K562 (cell line): ENCODE measurements around the gene HDAC3. TPM values are rescaled to one million over a fixed set of nuclear protein-coding genes. Genes with fewer than 3 reads are reported as not detected.

Experiments
- ATAC-seq: fragments of 200-7000 bp; cut with Tn5 transposase; 3 replicates; pipeline ENCODE4 v1.9.1; 2020; ENCODE audit warnings: moderate library complexity
- BruUV-seq: library from RNA; stranded (reverse); fragments of 400-500 nt; replicated peaks from 2 replicates; lab custom pipeline; 2021; lab: Mats Ljungman, UMichigan
- CTCF ChIA-PET: fragments of 300-600 bp; formaldehyde crosslinking; extraction: SDS; loops from one replicate; lab custom pipeline; 2021; ENCODE audit warnings: low intra/inter-chr PET ratio; lab: Yijun Ruan, JAX
- POLR2A ChIA-PET: fragments of 300-600, 350-650 bp; sonication (Branson Sonifier 250); formaldehyde crosslinking; extraction: SDS; loops from one replicate; lab custom pipeline; 2021; ENCODE audit warnings: antibody characterized with exemption, inconsistent platforms; lab: Yijun Ruan, JAX
- DNase-seq, 4 experiments: peaks; one replicate each; pipeline versions ENCODE4 v3.0.0 to v3.0.0-alpha.2; 2011 to 2018; ENCODE audit warnings: low spot score in 3 of 4, mixed read lengths in 3 of 4; ENCODE audit errors: extremely low read depth in 1 of 4
- FAIRE-seq: peaks from 2 replicates; lab custom pipeline; 2011; peaks lifted over from hg19 to GRCh38; lab: Jason Lieb, UNC
- H2AFZ ChIP-seq: 2 replicates; pipeline ENCODE4 v1.6.0; 2011; ENCODE audit warnings: low read depth, low read length, control low read depth, inconsistent platforms
- H3K27ac ChIP-seq: fragments of 200-600 bp; 3 replicates; pipeline ENCODE4 v1.8.0; 2011; ENCODE audit warnings: low read depth, mild to moderate bottlenecking, control low read depth, inconsistent platforms, low read length, moderate library complexity, mixed read lengths; ENCODE audit errors: extremely low read depth
- H3K27me3 ChIP-seq, 2 experiments: fragments of 300-600 bp in 1 of 2; 2 replicates in 1 of 2; 3 replicates in 1 of 2; pipeline versions ENCODE4 v1.6.0 to v1.8.0; 2011; ENCODE audit warnings: inconsistent platforms in 2 of 2, low read length in 2 of 2, mild to moderate bottlenecking in 1 of 2, mixed read lengths in 1 of 2, moderate library complexity in 1 of 2; ENCODE audit not compliant: control insufficient read depth in 2 of 2, insufficient read depth in 2 of 2
- H3K36me3 ChIP-seq: fragments of 300-600 bp; 3 replicates; pipeline ENCODE4 v1.8.0; 2011; ENCODE audit warnings: mild to moderate bottlenecking, low read length, inconsistent platforms; ENCODE audit not compliant: control insufficient read depth, insufficient read depth
- H3K4me1 ChIP-seq, 2 experiments: fragments of 200-600 bp in 1 of 2; replicated peaks in 1 of 2; 2 replicates in 1 of 2; 3 replicates in 1 of 2; pipeline versions ENCODE4 v1.5.1 to v1.8.0; 2011; ENCODE audit warnings: inconsistent platforms in 2 of 2, low read length in 2 of 2, mild to moderate bottlenecking in 1 of 2, mixed read lengths in 1 of 2, moderate library complexity in 1 of 2; ENCODE audit not compliant: control insufficient read depth in 2 of 2, insufficient read depth in 2 of 2
- H3K4me2 ChIP-seq: 2 replicates; pipeline ENCODE4 v1.6.1; 2011; ENCODE audit warnings: low read length, control low read depth, inconsistent platforms, mixed read lengths; ENCODE audit not compliant: insufficient read depth
- H3K4me3 ChIP-seq: fragments of 200-600 bp; sonication (generic), shearing (Covaris generic); 2 replicates; pipeline ENCODE4 v1.5.1; 2016; ENCODE audit warnings: control low read depth, inconsistent platforms
- H3K79me2 ChIP-seq: fragments of 200-600 bp; 3 replicates; pipeline ENCODE4 v1.8.0; 2011; ENCODE audit warnings: low read length, inconsistent platforms; ENCODE audit not compliant: control insufficient read depth, insufficient read depth
- H3K9ac ChIP-seq, 2 experiments: 2 replicates each; pipeline versions ENCODE4 v1.6.0 to v1.6.1; 2011; ENCODE audit warnings: low read depth in 2 of 2, low read length in 2 of 2, control low read depth in 1 of 2, inconsistent platforms in 1 of 2, mild to moderate bottlenecking in 1 of 2, mixed read lengths in 1 of 2; ENCODE audit not compliant: insufficient read depth in 1 of 2
- H3K9me1 ChIP-seq: one replicate; pipeline ENCODE4 v1.6.0; 2011; ENCODE audit warnings: inconsistent platforms, mild to moderate bottlenecking, low read length, moderate library complexity; ENCODE audit not compliant: control insufficient read depth, insufficient read depth
- H3K9me3 ChIP-seq: replicated peaks from 2 replicates; pipeline ENCODE4 v1.5.1; 2011; ENCODE audit warnings: low read depth, low read length, inconsistent platforms; ENCODE audit not compliant: control insufficient read depth, insufficient read depth
- H4K20me1 ChIP-seq: replicated peaks from 2 replicates; pipeline ENCODE4 v1.6.1; 2011; ENCODE audit warnings: low read length, inconsistent platforms, mixed read lengths; ENCODE audit not compliant: control insufficient read depth, insufficient read depth
- ATF3 ChIP-seq, 2 experiments: fragments of 450-650 bp in 1 of 2; sonication (generic) in 1 of 2; formaldehyde crosslinking in 1 of 2; IDR thresholded peaks in 1 of 2; conservative IDR thresholded peaks in 1 of 2; 2 replicates each; pipeline versions ENCODE4 v1.6.1 to v1.8.1; 2016 to 2023; ENCODE audit warnings: mild to moderate bottlenecking in 2 of 2, moderate library complexity in 2 of 2, inconsistent platforms in 1 of 2, missing genetic modification reagents in 1 of 2
- EZH2 ChIP-seq: IDR thresholded peaks from 2 replicates; pipeline ENCODE4 v1.6.1; 2012; ENCODE audit warnings: low read depth, mild to moderate bottlenecking, inconsistent platforms, low read length, borderline replicate concordance
- HMG20A ChIP-seq: fragments of 450-650 bp; formaldehyde crosslinking; conservative IDR thresholded peaks from 2 replicates; pipeline ENCODE4 v1.4.0; 2020; ENCODE audit warnings: mild to moderate bottlenecking, mixed read lengths
- IFI16 ChIP-seq: fragments of 250-450 bp; sonication (Bioruptor Pico); IDR thresholded peaks from 2 replicates; pipeline ENCODE4 v2.1.2; 2022; ENCODE audit warnings: mild to moderate bottlenecking, inconsistent platforms
- JUNB ChIP-seq: fragments of 450-650 bp; formaldehyde crosslinking; conservative IDR thresholded peaks from 2 replicates; pipeline ENCODE4 v1.4.0; 2020; ENCODE audit warnings: mild to moderate bottlenecking
- NUFIP1 ChIP-seq: fragments of 450-650 bp; IDR thresholded peaks from 2 replicates; pipeline ENCODE4 v1.6.1; 2018; ENCODE audit not compliant: partially characterized antibody
- PHF21A ChIP-seq: fragments of 450-650 bp; IDR thresholded peaks from 2 replicates; pipeline ENCODE4 v1.6.1; 2017; ENCODE audit warnings: low read depth, borderline replicate concordance
- SIN3B ChIP-seq: fragments of 450-650 bp; IDR thresholded peaks from 2 replicates; pipeline ENCODE4 v1.6.1; 2017; ENCODE audit warnings: low read depth, mild to moderate bottlenecking, moderate library complexity
- ZBTB2 ChIP-seq: fragments of 450-650 bp; IDR thresholded peaks from 2 replicates; pipeline ENCODE4 v1.6.1; 2016; ENCODE audit warnings: antibody characterized with exemption
- ZNF407 ChIP-seq: fragments of 450-650 bp; IDR thresholded peaks from 2 replicates; pipeline ENCODE4 v1.6.1; 2016; ENCODE audit warnings: low read depth
- WGBS: fragments of 100-300 bp; shearing (Covaris generic); methylation state at CpG from one replicate; pipeline ENCODE4 v1.1.6; 2016; ENCODE audit warnings: low coverage, mixed read lengths; ENCODE audit not compliant: insufficient coverage; ENCODE audit errors: missing lambda C conversion rate; 5-methylcytosine and 5-hydroxymethylcytosine counted together
- in situ Hi-C: fragments of 300-500 bp; cut with MboI; formaldehyde crosslinking; loops from 4 replicates; pipeline ENCODE4 v1.15.0; 2018; ENCODE audit warnings: inconsistent platforms, mixed read lengths
- intact Hi-C: fragments of 100-400 bp; cut with micrococcal nuclease; formaldehyde crosslinking; loops from 2 replicates; pipeline ENCODE4 v1.14.2; 2022
- polyA plus RNA-seq, 8 experiments: library from polyadenylated mRNA; depleted of rRNA in 4 of 8; stranded (reverse) in 5 of 8; unstranded in 3 of 8; fragments of >200 nt; fragmentation: Nextera tagmentation in 2 of 8; fragmentation: Illumina TruSeq in 1 of 8; extraction: Ambion mirVana in 2 of 8; extraction: Trizol in 1 of 8; gene quantifications; 2 replicates each; pipeline versions ENCODE4 v1.2.1 to v1.2.3, GENCODE V29; 2011 to 2014; ENCODE audit warnings: inconsistent platforms in 1 of 8, missing spikeins in 1 of 8
- total RNA-seq, 7 experiments: library from RNA; depleted of rRNA in 6 of 7; stranded (reverse); fragments of >200 nt in 6 of 7; fragmentation: Illumina TruSeq in 2 of 7; extraction: Trizol in 2 of 7; gene quantifications; 2 replicates each; pipeline versions ENCODE4 v1.2.1 to v1.2.3, GENCODE V29; 2011 to 2021; ENCODE audit warnings: low replicate concordance in 1 of 7

Gene HDAC3
- total and polyA plus RNA-seq, 9 of the 15 experiments (the other 6 are each of a cell fraction or from before 2014, with no cell fraction given) = 89.7 to 191 (median 119) TPM

GRCh38 chr5:141585594-141585993 lies 51.1 kb downstream of the HDAC3 start:
- Histone ChIP-seq H3K27ac (no peak overlapping the region), H3K4me3 (no peak overlapping the region), H3K79me2 (peaks cover 43% of the 10 kb centered on the region), H3K9me3 (no peaks in the 10 kb centered on the region), H3K4me1 (no peaks in the 10 kb centered on the region), H3K9ac (no peak overlapping the region), H4K20me1 (no peaks in the 10 kb centered on the region; the same call in none of the 2 replicates), H2AFZ (no peak overlapping the region), H3K9me1 (no peaks in the 10 kb centered on the region), H3K36me3 (peaks cover 94% of the 10 kb centered on the region), H3K4me2 (no peak overlapping the region), H3K27me3 (no peaks in the 10 kb centered on the region)
- TF ChIP-seq EZH2 (no peak), ATF3 (IDR thresholded peaks at IDR 0.05) (no peak), ATF3 (CRISPR knock-in tag; conservative IDR thresholded peaks at IDR 0.05) (no peak), JUNB (CRISPR knock-in tag) (no peak), SIN3B (no peak), IFI16 (CRISPR knock-in tag) (no peak), PHF21A (no peak), ZBTB2 (no peak), HMG20A (no peak), ZNF407 (no peak), NUFIP1 (no peak)
- ATAC-seq (no peak), DNase-seq (no peak), FAIRE-seq (no peak)
- in situ Hi-C loops (no loop called here), intact Hi-C loops (no loop called here)
- ChIA-PET CTCF (no interaction called here), POLR2A (interaction anchor here (0.8 to 1.5 kb wide), 2 partner anchors 10 to 32 kb away, joined by 3 read pairs; no protein-coding TSS in a partner anchor)
- no TSS peak for BruUV-seq
- WGBS = 100% methylated on average over 6 of the region's 6 CpGs
